ENCODE measurements around the gene CBX8. TPM values are rescaled to one million over a fixed set of nuclear protein-coding genes. Genes with fewer than 3 reads are reported as not detected.

CBX8 gene
- total and polyA plus RNA-seq, 2 of the 13 experiments (the other 11 are each of a cell fraction or from before 2014, with no cell fraction given) = 0.34 to 12.6 TPM

GRCh38 chr17:79790805-79791734 is 5.8 kb downstream of the CBX8 start (continued):
- TF ChIP-seq ZBTB4 (CRISPR knock-in tag; IDR thresholded peaks at IDR 0.05; ENCODE audit: borderline replicate concordance) (no peak), HNRNPK (IDR thresholded peaks at IDR 0.05; ENCODE audit: low read depth, low read length, poor library complexity, severe bottlenecking) (no peak), FLYWCH1 (CRISPR knock-in tag; IDR thresholded peaks at IDR 0.05) (no peak)

GRCh38 chr17:79789943-79790804 is 6.7 kb downstream of the CBX8 start:
- ATAC-seq (peak; percentile 76), FAIRE-seq (no peak), DNase-seq (ENCODE audit: low spot score) (no peak)
- peak overlapping the region; percentile 22 to 67 (median 48); a peak in 4 of 6 replicates for H3K4me3 ChIP-seq (replicated peaks in 1 of 3; ENCODE audit: insufficient read depth in 1 of 3, low read depth in 2 of 3, low read length in 3 of 3)
- intact Hi-C loops (cut with micrococcal nuclease; ENCODE audit: unreplicated experiment) = loop anchor here (5.0 kb wide), 1 partner anchor 182 kb away; no protein-coding TSS in a partner anchor
- H3K27ac ChIP-seq (ENCODE audit: extremely low read length, insufficient read depth, low read length) = no peak overlapping the region
- H3K9ac ChIP-seq (ENCODE audit: insufficient read depth, low read depth, low read length) = peak overlapping the region; percentile 37; the same call in 1 of the 2 replicates
- 24% methylated on average over 40 of the region's 74 CpGs for WGBS (ENCODE audit: low lambda C conversion rate)
- BruUV-seq (replicated peaks) = no TSS peak
- no peaks in the 10 kb centered on the region for H3K9me3 ChIP-seq (ENCODE audit: low read length)
- POLR2A ChIA-PET = interaction anchor here (0.9 to 2.0 kb wide), 6 partner anchors 42 to 203 kb away, joined by 3 to 7 read pairs (median 4); partner anchors contain the start of gene CBX4
- peaks cover 18 to 48% of the 10 kb centered on the region in 2 experiments for H3K27me3 ChIP-seq (ENCODE audit: control insufficient read depth in 1 of 2, insufficient read depth in 2 of 2, low read length in 2 of 2)
- H3K79me2 ChIP-seq (ENCODE audit: insufficient read depth, low read length) = no peaks in the 10 kb centered on the region
- no peak overlapping the region for H2AFZ ChIP-seq (ENCODE audit: low read length)
- peak overlapping the region; percentile 72 for H3K4me2 ChIP-seq (ENCODE audit: low read depth, low read length)
- H4K20me1 ChIP-seq (ENCODE audit: insufficient read depth, low read length) = peaks cover 5% of the 10 kb centered on the region; the same call in 1 of the 2 replicates
- peaks cover 6 to 8% of the 10 kb centered on the region in 2 experiments; a peak in 4 of 5 replicates for H3K36me3 ChIP-seq (replicated peaks in 1 of 2; ENCODE audit: control insufficient read depth in 1 of 2, insufficient read depth in 2 of 2, low read length in 2 of 2)
- in situ Hi-C loops (cut with HindIII; ENCODE audit: extremely low pct_ligation_motif_present, low pct_unique_long_range_greater_than_20kb) = no loop called here
- CTCF ChIA-PET (ENCODE audit: low intra/inter-chr PET ratio, low total read pairs) = interaction anchor here (1.0 to 2.4 kb wide), 5 partner anchors 21 to 180 kb away, joined by 3 to 14 read pairs (median 6); no protein-coding TSS in a partner anchor
- H3K4me1 ChIP-seq (ENCODE audit: insufficient read depth, low read length) = peaks cover 46% of the 10 kb centered on the region
- TF ChIP-seq IRF9 (CRISPR knock-in tag; IDR thresholded peaks at IDR 0.05; ENCODE audit: borderline replicate concordance) = 0 out of 2 replicates have a peak, but pooled peaks have one; percentile 43
- 0 out of 2 replicates have a peak, but pooled peaks have one; percentile 45 for TF ChIP-seq NFKB2 (CRISPR knock-in tag; IDR thresholded peaks at IDR 0.05; ENCODE audit: borderline replicate concordance)
- peak; percentile 54; the same call in 1 of the 2 replicates for TF ChIP-seq ZNF503 (CRISPR knock-in tag; IDR thresholded peaks at IDR 0.05)
- peak; percentile 25; the same call in 1 of the 2 replicates for TF ChIP-seq ZNF773 (CRISPR knock-in tag; IDR thresholded peaks at IDR 0.05; ENCODE audit: borderline replicate concordance)
- peak; percentile 67; the same call in 1 of the 2 replicates for TF ChIP-seq E2F2 (CRISPR knock-in tag; IDR thresholded peaks at IDR 0.05; ENCODE audit: borderline replicate concordance)
- TF ChIP-seq EEA1 (CRISPR knock-in tag; IDR thresholded peaks at IDR 0.05; ENCODE audit: borderline replicate concordance) = 0 out of 2 replicates have a peak, but pooled peaks have one; percentile 56

Measured in HepG2 (cell line).